Coronary artery (tissue), 2 donors: ENCODE measurements around the gene RARRES1.
A peak's percentile ranks its signal among the peaks of the same experiment; 100 is the strongest.

Experiments
- DNase-seq: peaks from one replicate; pipeline ENCODE4 v3.0.0-alpha.2; 2017; ENCODE audit warnings: low spot score
- H3K27ac ChIP-seq, 2 donors: fragments of 200-600 bp; sonication (generic); one replicate each; pipeline ENCODE4 v1.5.1; 2016 to 2019
- H3K4me3 ChIP-seq: fragments of 200-600 bp; sonication (generic); 2 replicates; pipeline ENCODE4 v1.5.1; 2016; ENCODE audit warnings: mild to moderate bottlenecking, moderate library complexity
- TF ChIP-seq, protein P1 (sequence below): fragments of 200-600 bp; sonication (generic); IDR thresholded peaks from one replicate; pipeline ENCODE4 v1.5.1; 2019; ENCODE audit warnings: antibody characterized with exemption

Gene RARRES1

DNA sequence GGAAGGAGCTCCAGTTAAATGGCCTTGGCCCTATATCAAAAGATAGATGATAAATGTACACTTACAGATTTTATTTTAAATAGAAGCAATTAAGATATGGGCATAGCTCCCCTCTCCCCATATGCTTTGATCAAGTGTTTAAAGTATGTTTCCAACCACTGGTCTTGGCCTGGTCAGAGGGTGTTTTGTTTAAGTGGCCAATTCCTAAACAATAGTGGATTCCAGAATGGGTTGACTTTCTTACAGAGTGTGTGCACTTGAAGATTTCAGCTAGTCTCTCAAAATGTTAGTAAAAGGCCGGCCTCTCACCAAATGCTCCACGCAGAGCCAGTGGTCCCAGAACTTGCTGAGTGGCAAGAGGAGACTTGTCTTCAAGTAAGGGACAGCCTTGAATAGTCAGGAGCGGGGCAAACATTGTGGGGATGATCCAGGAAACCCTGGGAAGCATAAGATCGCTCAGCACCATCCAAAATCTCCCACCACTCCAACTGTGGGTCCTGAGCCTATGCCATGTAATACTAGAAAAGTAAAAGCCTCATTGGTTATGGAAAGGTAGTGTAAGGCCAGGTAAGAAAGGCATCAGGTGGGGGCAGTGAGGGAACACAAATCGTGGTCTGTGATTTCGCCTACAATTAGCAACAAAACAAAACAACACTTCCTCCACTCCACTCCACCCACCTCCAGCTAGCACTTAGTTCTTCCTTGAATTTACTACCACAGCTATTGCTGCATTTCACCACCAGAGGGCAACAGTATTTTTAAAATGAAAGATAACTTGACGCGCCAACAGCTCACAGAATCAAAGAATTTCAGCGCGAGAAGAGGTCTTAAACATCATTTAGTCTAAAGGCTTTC lies 4.8 kb downstream of the RARRES1 start:
- TF ChIP-seq, protein P1, sequence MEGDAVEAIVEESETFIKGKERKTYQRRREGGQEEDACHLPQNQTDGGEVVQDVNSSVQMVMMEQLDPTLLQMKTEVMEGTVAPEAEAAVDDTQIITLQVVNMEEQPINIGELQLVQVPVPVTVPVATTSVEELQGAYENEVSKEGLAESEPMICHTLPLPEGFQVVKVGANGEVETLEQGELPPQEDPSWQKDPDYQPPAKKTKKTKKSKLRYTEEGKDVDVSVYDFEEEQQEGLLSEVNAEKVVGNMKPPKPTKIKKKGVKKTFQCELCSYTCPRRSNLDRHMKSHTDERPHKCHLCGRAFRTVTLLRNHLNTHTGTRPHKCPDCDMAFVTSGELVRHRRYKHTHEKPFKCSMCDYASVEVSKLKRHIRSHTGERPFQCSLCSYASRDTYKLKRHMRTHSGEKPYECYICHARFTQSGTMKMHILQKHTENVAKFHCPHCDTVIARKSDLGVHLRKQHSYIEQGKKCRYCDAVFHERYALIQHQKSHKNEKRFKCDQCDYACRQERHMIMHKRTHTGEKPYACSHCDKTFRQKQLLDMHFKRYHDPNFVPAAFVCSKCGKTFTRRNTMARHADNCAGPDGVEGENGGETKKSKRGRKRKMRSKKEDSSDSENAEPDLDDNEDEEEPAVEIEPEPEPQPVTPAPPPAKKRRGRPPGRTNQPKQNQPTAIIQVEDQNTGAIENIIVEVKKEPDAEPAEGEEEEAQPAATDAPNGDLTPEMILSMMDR, result peak; percentile 86
- DNase-seq, result no peak
- peak overlapping the region; percentile 44 to 79 for H3K27ac ChIP-seq

GRCh38 chr3:158725348-158726011 lies 6.8 kb downstream of the RARRES1 start:
- Histone ChIP-seq H3K27ac (peak overlapping the region; percentile 69 to 86), H3K4me3 (no peak overlapping the region)
- peak; percentile 84 for DNase-seq
- TF ChIP-seq, protein P1, result no peak

More for the DNA sequence above, 4.8 kb downstream of the RARRES1 start:
- peak overlapping the region; percentile 37 for H3K4me3 ChIP-seq

DNA sequence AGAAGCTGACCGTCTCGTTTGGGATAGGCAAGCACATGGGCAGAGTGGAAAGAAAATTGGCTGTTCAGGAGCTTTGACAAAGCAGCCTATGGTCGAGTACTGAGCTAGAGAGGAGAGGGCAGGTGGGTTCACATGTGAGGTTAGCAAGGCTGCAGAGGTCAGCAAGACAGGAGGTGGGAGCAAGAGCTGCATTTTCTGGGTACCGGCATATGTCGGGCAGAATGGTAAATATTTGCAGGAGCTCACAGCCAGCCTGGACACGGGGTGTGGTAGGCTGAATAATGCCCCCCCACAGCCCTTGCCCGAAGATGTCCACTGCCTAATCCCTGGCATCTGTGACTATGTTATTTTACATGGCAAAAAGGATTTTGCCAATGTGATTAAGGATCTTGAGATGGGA lies 8.3 kb downstream of the RARRES1 start:
- TF ChIP-seq, protein P1, result no peak
- Histone ChIP-seq H3K27ac (peak overlapping the region; percentile 69 to 86), H3K4me3 (no peak overlapping the region)
- DNase-seq, result peak; percentile 64

DNA sequence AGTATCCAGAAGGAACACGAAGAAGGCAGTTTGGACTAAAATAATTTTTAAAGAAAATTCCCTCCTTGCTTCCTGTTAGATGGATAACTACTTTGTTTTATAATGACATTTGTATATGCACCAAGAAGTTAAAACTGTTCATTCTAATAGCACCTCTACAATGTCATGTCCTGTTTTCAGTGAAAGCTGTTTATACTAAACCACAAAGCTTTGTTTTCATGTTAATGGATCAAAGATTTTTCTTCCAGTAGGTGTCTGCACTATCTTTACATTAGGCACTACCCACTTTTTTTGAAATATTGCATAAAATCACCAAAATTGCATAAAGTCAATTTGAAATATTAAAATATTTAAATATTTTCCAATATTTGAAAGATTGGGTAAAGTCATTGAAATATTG lies 10.1 kb downstream of the RARRES1 start:
- no peak overlapping the region for H3K4me3 ChIP-seq
- TF ChIP-seq, protein P1, result no peak
- DNase-seq, result no peak
- H3K27ac ChIP-seq, result no peak overlapping the region

GRCh38 chr3:158718490-158719170 lies 13.6 kb downstream of the RARRES1 start:
- Histone ChIP-seq H3K4me3 (no peak overlapping the region), H3K27ac (no peak overlapping the region)
- TF ChIP-seq, protein P1, result no peak
- DNase-seq, result peak; percentile 28

GRCh38 chr3:158717576-158717975 lies 14.7 kb downstream of the RARRES1 start:
- TF ChIP-seq, protein P1, result no peak
- no peak overlapping the region for H3K27ac ChIP-seq
- peak; percentile 61 for DNase-seq
- H3K4me3 ChIP-seq, result no peak overlapping the region
